Pancreas (tissue), 10 donors: Measurements from ENCODE around the gene CTR9. TPM values are rescaled to one million over a fixed set of nuclear protein-coding genes. Genes with fewer than 3 reads are reported as not detected.

Experiments
- ATAC-seq, 4 donors: fragments of 200-7000 bp; cut with Tn5 transposase; one replicate each; pipeline versions ENCODE4 v1.8.0 to v1.9.1; 2020; ENCODE audit warnings: mild to moderate bottlenecking in 4 of 4, moderate library complexity in 4 of 4
- DNase-seq, 6 donors: peaks; one replicate each; pipeline ENCODE4 v3.0.0-alpha.2; 2020
- FAIRE-seq: peaks from 2 replicates; lab custom pipeline; 2012; peaks lifted over from hg19 to GRCh38; lab: Jason Lieb, UNC
- H3K27ac ChIP-seq, 4 donors: fragments of 200-600 bp; sonication (generic); 1 replicate in 3 of 4; 2 replicates in 1 of 4; pipeline versions ENCODE4 v1.5.0 to v1.8.0; 2020
- H3K27me3 ChIP-seq, 4 donors: fragments of 200-600 bp; one replicate each; pipeline ENCODE4 v1.8.0; 2021
- H3K36me3 ChIP-seq, 3 donors: fragments of 200-600 bp; sonication (generic) in 1 of 3; one replicate each; pipeline versions ENCODE4 v1.5.0 to v1.8.0; 2020 to 2021
- H3K4me1 ChIP-seq, 3 donors: fragments of 200-600 bp; one replicate each; pipeline ENCODE4 v1.8.0; 2021
- H3K4me3 ChIP-seq, 4 donors: fragments of 200-600 bp; sonication (generic) in 2 of 4; one replicate each; pipeline versions ENCODE4 v1.5.0 to v1.8.0; 2020 to 2021
- H3K9me3 ChIP-seq, 4 donors: fragments of 200-600 bp; one replicate each; pipeline ENCODE4 v1.8.0; 2021
- WGBS, 2 donors: extraction: QIAGEN DNeasy Blood & Tissue Kit; methylation state at CpG; one replicate each; pipeline ENCODE4 v1.1.7; 2013; 5-methylcytosine and 5-hydroxymethylcytosine counted together
- intact Hi-C, 3 donors: fragments of 100-400 bp; cut with DNase I; formaldehyde crosslinking; loops; one replicate each; pipeline versions ENCODE4 v1.11.1 to v1.14.2; 2022
- polyA plus RNA-seq, 2 donors: library from polyadenylated mRNA; stranded (reverse); fragments of 200-250 nt; gene quantifications; one replicate each; pipeline ENCODE4 v1.2.3, GENCODE V29; 2013
- total RNA-seq, 6 donors: library from RNA; stranded (reverse); fragmentation: NEBNext Ultra II Directional in 4 of 6; extraction: Animal tissue kit (Norgen Biotek cat#: 25700) in 4 of 6; gene quantifications; one replicate each; pipeline versions ENCODE4 v1.2.1 to v1.2.4, GENCODE V29; 2021 to 2023
- TF ChIP-seq, protein P1 (sequence below), 4 donors: fragments of 200-600 bp; sonication (generic) in 3 of 4; IDR thresholded peaks; one replicate each; pipeline versions ENCODE4 v1.5.0 to v1.8.0; 2021; ENCODE audit warnings: antibody characterized with exemption in 4 of 4
- donor health status: healthy with polysubstance abuse.
- donor health status: DM: no; HTN: no; CAD: no; lungs with moderate emphysema.
- donor health status: DM: no; HTN: no; CAD: no.
- donor health status: control.
- donor health status: control.
- donor health status: Bipolar disorder and iron deficiency.
- donor health status: DM: yes; HTN: yes; CAD: no.
- donor health status: DM: no; HTN: no; CAD: no.
- donor health status: DM: no; HTN: no; CAD: no.
- donor health status: DM: yes; HTN: yes; CAD: no.

CTR9 gene
- total and polyA plus RNA-seq, 8 donors = 6.8 to 15.8 (median 11.8) TPM

DNA sequence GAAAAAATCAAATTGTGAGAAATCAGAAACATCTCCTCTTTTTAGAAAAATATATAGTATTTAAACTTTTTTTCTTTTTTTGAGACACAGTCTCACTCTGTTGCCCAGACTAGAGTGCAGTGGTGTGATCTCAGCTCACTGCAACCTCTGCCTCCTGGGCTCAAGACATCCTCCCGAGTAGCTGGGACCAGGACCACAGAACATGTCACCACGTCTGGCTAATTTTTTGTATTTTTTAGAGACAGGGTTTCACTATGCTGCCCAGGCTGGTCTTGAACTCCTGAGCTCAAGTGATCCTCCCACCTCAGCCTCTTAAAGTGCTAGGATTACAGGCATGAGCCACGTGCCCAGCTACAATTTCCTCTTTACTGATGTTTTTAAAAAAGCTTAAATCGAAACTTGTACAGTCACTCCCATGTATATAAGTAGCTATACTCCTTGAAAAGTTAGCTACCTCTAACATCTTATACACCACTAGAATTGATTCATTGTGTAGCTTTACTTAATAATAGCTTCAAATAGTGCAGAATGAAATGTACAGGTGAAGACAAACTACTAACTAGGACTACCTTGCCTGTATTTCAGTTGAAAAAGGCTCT is 47.4 kb downstream of the CTR9 start:
- Histone ChIP-seq H3K27me3 (no peaks in the 10 kb centered on the region), H3K36me3 (peaks cover 8 to 75% (median 63%) of the 10 kb centered on the region in 3 donors), H3K4me1 (no peaks in the 10 kb centered on the region), H3K27ac (no peak overlapping the region), H3K4me3 (no peak overlapping the region), H3K9me3 (no peaks in the 10 kb centered on the region)
- no peak for FAIRE-seq
- no peak for DNase-seq
- intact Hi-C loops = loop anchor here in 2 of 3 donors (10.0 kb wide), 3 partner anchors 136 to 986 kb away; no protein-coding TSS in a partner anchor
- no peak for ATAC-seq
- 80 to 85% methylated on average over 4 of the region's 4 CpGs for WGBS, 2 donors
- TF ChIP-seq, protein P1, sequence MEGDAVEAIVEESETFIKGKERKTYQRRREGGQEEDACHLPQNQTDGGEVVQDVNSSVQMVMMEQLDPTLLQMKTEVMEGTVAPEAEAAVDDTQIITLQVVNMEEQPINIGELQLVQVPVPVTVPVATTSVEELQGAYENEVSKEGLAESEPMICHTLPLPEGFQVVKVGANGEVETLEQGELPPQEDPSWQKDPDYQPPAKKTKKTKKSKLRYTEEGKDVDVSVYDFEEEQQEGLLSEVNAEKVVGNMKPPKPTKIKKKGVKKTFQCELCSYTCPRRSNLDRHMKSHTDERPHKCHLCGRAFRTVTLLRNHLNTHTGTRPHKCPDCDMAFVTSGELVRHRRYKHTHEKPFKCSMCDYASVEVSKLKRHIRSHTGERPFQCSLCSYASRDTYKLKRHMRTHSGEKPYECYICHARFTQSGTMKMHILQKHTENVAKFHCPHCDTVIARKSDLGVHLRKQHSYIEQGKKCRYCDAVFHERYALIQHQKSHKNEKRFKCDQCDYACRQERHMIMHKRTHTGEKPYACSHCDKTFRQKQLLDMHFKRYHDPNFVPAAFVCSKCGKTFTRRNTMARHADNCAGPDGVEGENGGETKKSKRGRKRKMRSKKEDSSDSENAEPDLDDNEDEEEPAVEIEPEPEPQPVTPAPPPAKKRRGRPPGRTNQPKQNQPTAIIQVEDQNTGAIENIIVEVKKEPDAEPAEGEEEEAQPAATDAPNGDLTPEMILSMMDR (IDR thresholded peaks at IDR 0.05) = no peak

DNA sequence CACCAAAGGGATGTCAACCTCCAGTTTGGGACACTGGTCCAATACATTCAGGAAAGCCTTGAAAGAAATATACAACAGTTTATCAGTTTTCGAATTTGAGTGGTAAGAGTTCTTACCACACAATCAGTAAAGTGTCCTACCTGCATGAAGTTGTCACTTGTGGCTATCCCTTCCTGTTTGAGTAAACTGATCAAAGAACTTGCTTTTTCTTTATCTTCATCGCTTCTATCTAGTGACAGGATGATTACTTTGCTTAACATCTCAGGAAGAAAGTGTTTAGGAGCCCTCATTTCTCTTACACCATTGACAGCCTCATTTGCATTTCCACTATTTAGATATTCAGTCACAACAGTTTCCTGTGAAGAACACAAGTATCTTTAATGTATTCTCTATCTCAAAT is 49.2 kb downstream of the CTR9 start:
- 81 to 84% methylated on average over 2 of the region's 2 CpGs for WGBS, 2 donors
- intact Hi-C loops = no loop called here
- FAIRE-seq = no peak

DNA sequence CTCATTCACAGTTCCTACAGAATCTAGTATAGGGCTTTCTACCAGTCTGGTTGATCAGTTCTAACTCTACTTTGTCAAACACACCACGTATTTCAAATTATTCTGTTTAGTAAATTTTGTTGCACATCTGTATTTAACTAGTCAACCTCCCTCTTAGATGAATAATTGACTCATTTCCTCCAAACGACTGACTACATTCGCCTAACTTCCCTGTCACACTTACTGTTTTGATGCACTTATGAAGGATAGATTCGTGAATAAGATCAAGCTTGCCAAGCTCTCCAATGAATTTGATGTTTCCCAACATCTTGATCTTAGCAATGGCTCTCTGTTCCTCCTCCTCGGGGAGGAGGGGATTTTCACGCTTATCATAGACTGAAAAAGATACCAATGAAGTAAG is 52.6 kb downstream of the CTR9 start:
- Histone ChIP-seq H3K4me1 (peaks cover 21 to 33% (median 22%) of the 10 kb centered on the region in 3 donors), H3K9me3 (no peaks in the 10 kb centered on the region), H3K4me3 (no peak overlapping the region), H3K36me3 (peaks cover 14 to 83% (median 71%) of the 10 kb centered on the region in 3 donors), H3K27me3 (no peaks in the 10 kb centered on the region), H3K27ac (no peak overlapping the region)
- DNase-seq (no peak), ATAC-seq (no peak), FAIRE-seq (no peak)
- 65 to 73% methylated on average over 6 of the region's 6 CpGs for WGBS, 2 donors
- intact Hi-C loops = no loop called here
- TF ChIP-seq, protein P1 (IDR thresholded peaks at IDR 0.05) = no peak

More for the DNA sequence above, 49.2 kb downstream of the CTR9 start:
- Histone ChIP-seq H3K36me3 (peaks cover 11 to 94% (median 77%) of the 10 kb centered on the region in 3 donors), H3K27ac (no peak overlapping the region), H3K4me1 (peaks cover 5 to 16% (median 7%) of the 10 kb centered on the region in 3 donors), H3K9me3 (no peaks in the 10 kb centered on the region), H3K4me3 (no peak overlapping the region), H3K27me3 (no peaks in the 10 kb centered on the region)
- TF ChIP-seq, protein P1 (IDR thresholded peaks at IDR 0.05) = no peak
- ATAC-seq = no peak
- no peak for DNase-seq

DNA sequence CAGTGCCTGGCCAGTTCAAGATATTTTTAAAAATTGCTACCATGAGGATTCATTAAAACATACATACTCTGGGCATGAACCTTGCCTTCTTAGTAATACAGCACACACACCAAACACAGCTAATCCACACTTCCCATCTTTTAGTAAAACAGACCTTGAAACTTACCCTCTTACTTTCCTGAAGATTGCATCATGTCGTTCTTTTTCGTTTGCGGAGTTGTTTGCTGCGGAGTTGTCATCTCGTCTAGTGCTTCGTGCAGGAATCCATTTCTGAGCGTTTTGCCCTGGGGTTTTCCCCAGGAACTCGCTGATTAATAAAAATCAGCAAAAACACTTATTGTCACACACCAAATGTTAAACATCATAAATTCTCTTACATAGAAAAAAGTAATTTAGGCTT is 54.7 kb downstream of the CTR9 start:
- intact Hi-C loops = no loop called here
- Histone ChIP-seq H3K36me3 (peaks cover 12 to 62% (median 51%) of the 10 kb centered on the region in 3 donors), H3K9me3 (no peaks in the 10 kb centered on the region), H3K4me1 (peaks cover 22 to 42% (median 25%) of the 10 kb centered on the region in 3 donors), H3K4me3 (peak overlapping the region in 1 of 4 donors; percentile 99), H3K27ac (no peak overlapping the region), H3K27me3 (no peaks in the 10 kb centered on the region)
- TF ChIP-seq, protein P1 (IDR thresholded peaks at IDR 0.05) = no peak
- DNase-seq = no peak
- WGBS, 2 donors = 31 to 44% methylated on average over 8 of the region's 8 CpGs
- FAIRE-seq = no peak
- ATAC-seq = no peak

DNA sequence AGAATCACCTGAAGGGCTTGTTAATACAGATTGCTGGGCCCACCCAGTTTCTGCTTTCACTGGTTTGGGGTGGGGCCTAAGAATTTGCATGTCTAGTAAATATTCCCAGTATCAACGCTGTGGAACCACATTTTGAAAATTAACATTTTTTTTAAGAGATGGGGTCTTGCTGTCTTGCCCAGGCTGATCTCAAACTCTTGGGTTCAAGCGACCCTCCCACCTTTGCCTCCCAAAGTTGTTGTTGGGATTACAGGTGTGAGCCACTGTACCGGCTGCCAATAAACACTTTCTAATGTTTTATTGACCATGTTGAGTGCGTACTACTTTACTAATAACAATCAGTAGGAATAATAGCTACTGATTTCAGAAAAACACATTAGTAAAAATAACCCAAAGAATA is 55.2 kb downstream of the CTR9 start:
- Histone ChIP-seq H3K36me3 (peaks cover 12 to 58% (median 46%) of the 10 kb centered on the region in 3 donors), H3K4me1 (peaks cover 22 to 42% (median 25%) of the 10 kb centered on the region in 3 donors)
- WGBS, 2 donors = 57 to 74% methylated on average over 4 of the region's 4 CpGs

More for the DNA sequence above, 55.2 kb downstream of the CTR9 start:
- no peak for DNase-seq
- TF ChIP-seq, protein P1 (IDR thresholded peaks at IDR 0.05) = no peak
- Histone ChIP-seq H3K27me3 (no peaks in the 10 kb centered on the region), H3K9me3 (no peaks in the 10 kb centered on the region), H3K27ac (no peak overlapping the region), H3K4me3 (peak overlapping the region in 2 of 4 donors; percentile 99 to 100)
- FAIRE-seq = no peak
- intact Hi-C loops = no loop called here
- ATAC-seq = no peak
